ENCODE data around the gene DNAH3.
A peak's percentile ranks its signal among the peaks of the same experiment; 100 is the strongest.
"Not testable (repeated sequence)": the region's sequence is repeated elsewhere in the genome, so short reads cannot be mapped to it uniquely, and the experiment has no call there.

Gene DNAH3

GRCh38 chr16:21161211-21161610 is 10.6 kb upstream of the DNAH3 start:
- DNase-seq (ENCODE audit: extremely low read depth, low read depth): no peak
- H3K4me3 ChIP-seq (replicated peaks; ENCODE audit: low read depth, low read length): no peak overlapping the region
- TF ChIP-seq, protein P1, sequence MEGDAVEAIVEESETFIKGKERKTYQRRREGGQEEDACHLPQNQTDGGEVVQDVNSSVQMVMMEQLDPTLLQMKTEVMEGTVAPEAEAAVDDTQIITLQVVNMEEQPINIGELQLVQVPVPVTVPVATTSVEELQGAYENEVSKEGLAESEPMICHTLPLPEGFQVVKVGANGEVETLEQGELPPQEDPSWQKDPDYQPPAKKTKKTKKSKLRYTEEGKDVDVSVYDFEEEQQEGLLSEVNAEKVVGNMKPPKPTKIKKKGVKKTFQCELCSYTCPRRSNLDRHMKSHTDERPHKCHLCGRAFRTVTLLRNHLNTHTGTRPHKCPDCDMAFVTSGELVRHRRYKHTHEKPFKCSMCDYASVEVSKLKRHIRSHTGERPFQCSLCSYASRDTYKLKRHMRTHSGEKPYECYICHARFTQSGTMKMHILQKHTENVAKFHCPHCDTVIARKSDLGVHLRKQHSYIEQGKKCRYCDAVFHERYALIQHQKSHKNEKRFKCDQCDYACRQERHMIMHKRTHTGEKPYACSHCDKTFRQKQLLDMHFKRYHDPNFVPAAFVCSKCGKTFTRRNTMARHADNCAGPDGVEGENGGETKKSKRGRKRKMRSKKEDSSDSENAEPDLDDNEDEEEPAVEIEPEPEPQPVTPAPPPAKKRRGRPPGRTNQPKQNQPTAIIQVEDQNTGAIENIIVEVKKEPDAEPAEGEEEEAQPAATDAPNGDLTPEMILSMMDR (IDR thresholded peaks at IDR 0.05; ENCODE audit: low read depth, low read length, missing control alignments): no peak

GRCh38 chr16:21160276-21160675 is 9.6 kb upstream of the DNAH3 start:
- H3K4me3 ChIP-seq (replicated peaks; ENCODE audit: low read depth, low read length): no peak overlapping the region
- TF ChIP-seq, protein P1 (IDR thresholded peaks at IDR 0.05; ENCODE audit: low read depth, low read length, missing control alignments): no peak
- no peak for DNase-seq (ENCODE audit: extremely low read depth, low read depth)

DNA sequence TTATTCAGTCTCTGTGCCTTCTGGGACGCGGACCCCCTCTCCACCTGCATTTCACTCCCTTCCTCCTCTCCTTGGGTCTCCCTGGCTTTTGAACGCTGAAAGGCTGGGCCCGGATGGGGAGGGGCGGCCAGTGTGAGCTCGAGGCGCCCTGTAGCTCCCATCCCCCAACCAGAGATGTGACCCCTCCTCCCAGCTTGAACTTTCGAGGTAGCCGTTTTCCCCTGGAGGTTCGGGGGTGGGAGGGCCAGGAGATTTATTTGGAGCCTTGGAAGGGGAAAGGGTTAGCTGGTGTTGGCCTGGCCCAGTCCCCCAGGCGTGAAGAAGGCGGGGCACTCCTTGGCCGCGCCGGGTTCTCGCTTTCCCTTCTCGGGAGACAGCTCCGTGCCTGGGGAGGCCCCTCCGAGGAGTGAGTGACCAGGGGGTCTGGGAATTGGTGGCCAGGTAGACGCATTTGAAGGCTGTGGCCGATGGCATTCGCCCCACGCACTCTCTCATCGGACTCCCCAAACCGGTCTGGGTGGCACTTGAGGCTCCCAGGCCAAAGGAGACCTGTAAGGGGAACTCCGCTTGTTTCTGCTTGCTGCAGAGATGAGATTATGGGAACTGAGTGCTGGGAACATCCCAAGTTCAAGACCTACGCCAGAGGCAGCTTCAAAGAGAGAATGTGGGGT is 8.8 kb upstream of the DNAH3 start:
- no peak for DNase-seq (ENCODE audit: extremely low read depth, low read depth)
- H3K4me3 ChIP-seq (replicated peaks; ENCODE audit: low read depth, low read length): peak overlapping the region; percentile 64
- TF ChIP-seq, protein P1 (IDR thresholded peaks at IDR 0.05; ENCODE audit: low read depth, low read length, missing control alignments): no peak

- DNase-seq (ENCODE audit: extremely low read depth, low read depth): no peak
- TF ChIP-seq, protein P1 (IDR thresholded peaks at IDR 0.05; ENCODE audit: low read depth, low read length, missing control alignments): no peak
- H3K4me3 ChIP-seq (replicated peaks; ENCODE audit: low read depth, low read length): peak within 1 kb of the TSS; percentile 64
Measured at GRCh38 chr16:21158208-21159110, 7.8 kb upstream of the DNAH3 start, which contains the start of gene LDAF1. TSS of gene LDAF1 (plus strand) at chr16:21158674. CDS start at chr16:21161183, 2,509 bp downstream.

GRCh38 chr16:21157632-21158031 is 7.0 kb upstream of the DNAH3 start:
- H3K4me3 ChIP-seq (replicated peaks; ENCODE audit: low read depth, low read length): no peak overlapping the region
- DNase-seq (ENCODE audit: extremely low read depth, low read depth): no peak
- TF ChIP-seq, protein P1 (IDR thresholded peaks at IDR 0.05; ENCODE audit: low read depth, low read length, missing control alignments): no peak

DNA sequence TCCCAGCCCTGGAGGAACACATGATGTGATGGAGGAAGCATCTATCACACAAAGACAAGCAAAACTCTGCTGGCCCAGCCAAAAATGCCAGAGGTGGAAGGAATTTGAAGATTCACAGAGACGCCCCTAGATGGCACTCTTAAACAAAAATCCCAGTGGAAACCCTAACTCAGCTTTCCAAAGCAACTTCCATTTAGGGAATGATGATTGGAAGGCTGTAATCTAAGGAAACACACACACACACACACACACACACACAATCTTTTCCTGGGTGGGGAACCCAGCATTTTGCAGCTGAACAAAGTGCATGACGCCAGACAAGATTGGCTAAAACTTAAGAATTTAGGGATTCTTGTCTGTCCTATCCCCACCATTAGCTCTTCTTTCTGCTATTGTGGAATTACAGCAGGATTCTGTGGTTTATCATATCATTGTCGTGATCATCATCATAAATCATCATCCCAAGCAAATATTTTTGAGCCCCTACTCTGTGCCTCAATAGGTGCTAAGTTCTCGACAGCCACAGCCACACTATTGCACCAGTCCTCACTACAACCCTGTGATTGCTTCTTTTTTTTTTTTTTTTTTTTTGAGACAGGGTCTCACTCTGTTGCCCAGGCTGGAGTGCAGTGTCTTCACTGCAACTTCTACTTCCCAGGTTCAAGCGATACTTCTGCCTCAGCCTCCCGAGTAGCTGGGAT is 6.3 kb upstream of the DNAH3 start:
- DNase-seq (ENCODE audit: extremely low read depth, low read depth): peak; percentile 56
- H3K4me3 ChIP-seq (replicated peaks; ENCODE audit: low read depth, low read length): no peak overlapping the region
- TF ChIP-seq, protein P1 (IDR thresholded peaks at IDR 0.05; ENCODE audit: low read depth, low read length, missing control alignments): peak; percentile 65

GRCh38 chr16:21156011-21156410 is 5.4 kb upstream of the DNAH3 start:
- not testable (repeated sequence) for H3K4me3 ChIP-seq (replicated peaks; ENCODE audit: low read depth, low read length)

DNA sequence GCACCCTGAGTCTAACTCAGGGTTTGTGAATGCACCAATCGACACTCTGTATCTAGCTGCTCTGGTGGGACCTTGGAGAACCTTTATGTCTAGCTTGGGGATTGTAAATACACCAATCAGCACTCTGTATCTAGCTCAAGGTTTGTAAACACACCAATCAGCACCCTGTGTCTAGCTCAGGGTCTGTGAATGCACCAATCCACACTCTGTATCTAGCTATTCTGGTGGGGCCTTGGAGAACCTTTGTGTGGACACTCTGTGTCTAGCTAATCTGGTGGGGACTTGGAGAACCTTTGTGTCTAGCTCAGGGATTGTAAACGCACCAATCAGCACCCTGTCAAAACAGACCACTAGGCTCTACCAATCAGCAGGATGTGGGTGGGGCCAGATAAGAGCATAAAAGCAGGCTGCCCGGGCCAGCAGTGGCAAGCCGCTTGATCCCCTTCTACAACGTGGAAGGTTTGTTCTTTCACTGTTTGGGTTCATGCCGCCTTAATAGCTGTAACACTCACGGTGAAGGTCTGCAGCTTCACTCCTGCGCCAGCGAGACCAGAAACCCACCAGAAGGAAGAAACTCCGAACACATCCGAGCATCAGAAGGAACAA is 2.6 kb upstream of the DNAH3 start:
- not testable (repeated sequence) for H3K4me3 ChIP-seq (replicated peaks; ENCODE audit: low read depth, low read length); DNase-seq (ENCODE audit: extremely low read depth, low read depth)

More at GRCh38 chr16:21156011-21156410, 5.4 kb upstream of the DNAH3 start:
- DNase-seq (ENCODE audit: extremely low read depth, low read depth): not testable (repeated sequence)

GRCh38 chr16:21152160-21153030 is 1.7 kb upstream of the DNAH3 start:
- not testable (repeated sequence) for H3K4me3 ChIP-seq (replicated peaks; ENCODE audit: low read depth, low read length); DNase-seq (ENCODE audit: extremely low read depth, low read depth)

Data from HFF-Myc (cell line).